OCI-M1 (cell line): ENCODE measurements around the gene CYP3A5.
"Not testable (repeated sequence)": the region's sequence is repeated elsewhere in the genome, so short reads cannot be mapped to it uniquely, and the experiment has no call there.

Experiments used
- DNase-seq: peaks from one replicate; lab custom pipeline; 2025; lab: John Stamatoyannopoulos, UW

Gene CYP3A5

GRCh38 chr7:99642027-99642426 lies 37.8 kb downstream of the CYP3A5 start:
- DNase-seq = peak; percentile 32

GRCh38 chr7:99639267-99639666 lies 40.5 kb downstream of the CYP3A5 start:
- no peak for DNase-seq

GRCh38 chr7:99638731-99639130 lies 41.1 kb downstream of the CYP3A5 start:
- no peak for DNase-seq

- not testable (repeated sequence) for DNase-seq
Observed at GRCh38 chr7:99637414-99637813, 42.4 kb downstream of the CYP3A5 start.

- peak; percentile 80 for DNase-seq
Observed at GRCh38 chr7:99631295-99632109, 48.3 kb downstream of the CYP3A5 start.

- DNase-seq = no peak
Observed at GRCh38 chr7:99629643-99630042, 50.2 kb downstream of the CYP3A5 start.

- no peak for DNase-seq
Observed at GRCh38 chr7:99628471-99629465, 51.0 kb downstream of the CYP3A5 start.

- DNase-seq = no peak
Observed at GRCh38 chr7:99627513-99627912, 52.3 kb downstream of the CYP3A5 start.

- DNase-seq = no peak
Observed at GRCh38 chr7:99626661-99627060, 53.1 kb downstream of the CYP3A5 start.

GRCh38 chr7:99625961-99626360 lies 53.8 kb downstream of the CYP3A5 start:
- DNase-seq = no peak

GRCh38 chr7:99625321-99625720 lies 54.5 kb downstream of the CYP3A5 start:
- no peak for DNase-seq

GRCh38 chr7:99624484-99624883 lies 55.3 kb downstream of the CYP3A5 start:
- no peak for DNase-seq

GRCh38 chr7:99623702-99624447 lies 55.9 kb downstream of the CYP3A5 start:
- no peak for DNase-seq

- DNase-seq = no peak
Observed at GRCh38 chr7:99623091-99623693, 56.6 kb downstream of the CYP3A5 start.

- DNase-seq = no peak
Observed at GRCh38 chr7:99622596-99622995, 57.2 kb downstream of the CYP3A5 start.

- DNase-seq = no peak
Observed at GRCh38 chr7:99621271-99621670, 58.5 kb downstream of the CYP3A5 start.

- DNase-seq = no peak
Observed at GRCh38 chr7:99619571-99620130, 60.1 kb downstream of the CYP3A5 start.

GRCh38 chr7:99618726-99619125 lies 61.1 kb downstream of the CYP3A5 start:
- DNase-seq = no peak

- DNase-seq = no peak
Observed at GRCh38 chr7:99617192-99617781, 62.5 kb downstream of the CYP3A5 start.

- DNase-seq = peak; percentile 99
Observed at GRCh38 chr7:99616359-99617191, 63.2 kb downstream of the CYP3A5 start, which contains the start of gene ZSCAN25. TSS of gene ZSCAN25 (plus strand) at chr7:99616946. CDS start at chr7:99619607, 2,661 bp downstream.
